IMR-90 (cell line): ENCODE results near the gene BCAS1. TPM values are rescaled to one million over a fixed set of nuclear protein-coding genes. Genes with fewer than 3 reads are reported as not detected.

ENCODE experiments used
- ATAC-seq: fragments of 200-7000 bp; cut with Tn5 transposase; 2 replicates; pipeline ENCODE4 v1.9.1; 2020; ENCODE audit warnings: low read depth, mild to moderate bottlenecking, moderate library complexity
- BruUV-seq: library from RNA; stranded (reverse); fragments of 400-500 nt; replicated peaks from 2 replicates; lab custom pipeline; 2021; lab: Mats Ljungman, UMichigan
- CTCF ChIA-PET: fragments of 300-600 bp; formaldehyde crosslinking; extraction: SDS; loops from one replicate; lab custom pipeline; 2021; ENCODE audit warnings: antibody characterized with exemption; lab: Yijun Ruan, JAX
- POLR2A ChIA-PET: fragments of 300-600 bp; sonication (Branson Sonifier 250); formaldehyde crosslinking; loops from one replicate; lab custom pipeline; 2022; ENCODE audit warnings: antibody characterized with exemption; ENCODE audit not compliant: unreplicated experiment; lab: Charles Lee
- DNase-seq: peaks from one replicate; pipeline ENCODE4 v3.0.0; 2013
- H2AFZ ChIP-seq: replicated peaks from 2 replicates; pipeline ENCODE3; 2013; ENCODE audit warnings: low read length, mild to moderate bottlenecking; ENCODE audit not compliant: poor library complexity
- H2AK5ac ChIP-seq: 2 replicates; pipeline ENCODE4 v1.6.1; 2013; ENCODE audit warnings: low read depth, low read length, inconsistent platforms
- H2AK9ac ChIP-seq: replicated peaks from 2 replicates; pipeline ENCODE3; 2013; ENCODE audit warnings: mild to moderate bottlenecking, low read depth, low read length, moderate library complexity; ENCODE audit not compliant: poor library complexity
- H2BK120ac ChIP-seq: 2 replicates; pipeline ENCODE4 v1.6.1; 2013; ENCODE audit warnings: low read depth, low read length, inconsistent platforms
- H2BK15ac ChIP-seq: 3 replicates; pipeline ENCODE4 v1.6.1; 2013; ENCODE audit warnings: low read depth, low read length, inconsistent platforms
- H2BK20ac ChIP-seq: 2 replicates; pipeline ENCODE4 v1.6.1; 2013; ENCODE audit warnings: low read depth, mild to moderate bottlenecking, inconsistent platforms, low read length, moderate library complexity
- H2BK5ac ChIP-seq: 2 replicates; pipeline ENCODE4 v1.6.1; 2013; ENCODE audit warnings: mild to moderate bottlenecking, low read depth, low read length, inconsistent platforms; ENCODE audit not compliant: poor library complexity, severe bottlenecking
- H3K14ac ChIP-seq: replicated peaks from 2 replicates; pipeline ENCODE4 v1.6.1; 2013; ENCODE audit warnings: low read depth, low read length, inconsistent platforms
- H3K18ac ChIP-seq: 2 replicates; pipeline ENCODE4 v1.6.1; 2013; ENCODE audit warnings: low read depth, low read length, control low read depth
- H3K23ac ChIP-seq: 2 replicates; pipeline ENCODE4 v1.6.1; 2013; ENCODE audit warnings: low read depth, low read length, inconsistent platforms
- H3K27ac ChIP-seq: 2 replicates; pipeline ENCODE4 v1.5.1; 2013; ENCODE audit warnings: mild to moderate bottlenecking, control low read depth, low read length; ENCODE audit not compliant: insufficient read depth
- H3K27me3 ChIP-seq: 2 replicates; pipeline ENCODE4 v1.6.1; 2013; ENCODE audit warnings: low read length; ENCODE audit not compliant: control insufficient read depth, insufficient read depth
- H3K36me3 ChIP-seq: 2 replicates; pipeline ENCODE4 v1.6.1; 2013; ENCODE audit warnings: low read length, mixed read lengths; ENCODE audit not compliant: control insufficient read depth, insufficient read depth
- H3K4ac ChIP-seq: 2 replicates; pipeline ENCODE4 v1.6.1; 2013; ENCODE audit warnings: low read depth, low read length, inconsistent platforms
- H3K4me1 ChIP-seq: 2 replicates; pipeline ENCODE4 v1.6.1; 2013; ENCODE audit warnings: low read length, mixed read lengths; ENCODE audit not compliant: control insufficient read depth, insufficient read depth
- H3K4me2 ChIP-seq: 2 replicates; pipeline ENCODE4 v1.6.1; 2013; ENCODE audit warnings: low read depth, mild to moderate bottlenecking, control low read depth, low read length, moderate library complexity
- H3K4me3 ChIP-seq: 2 replicates; pipeline ENCODE4 v1.5.1; 2013; ENCODE audit warnings: low read depth, mild to moderate bottlenecking, control low read depth, low read length, moderate library complexity; ENCODE audit not compliant: insufficient read depth
- H3K56ac ChIP-seq: 2 replicates; pipeline ENCODE4 v1.6.1; 2013; ENCODE audit warnings: low read length, inconsistent platforms; ENCODE audit not compliant: insufficient read depth; ENCODE audit errors: extremely low read depth
- H3K79me1 ChIP-seq, 2 experiments: 2 replicates each; pipeline ENCODE4 v1.6.1; 2013; ENCODE audit warnings: low read length in 2 of 2, inconsistent platforms in 1 of 2, low read depth in 1 of 2
- H3K9ac ChIP-seq: 2 replicates; pipeline ENCODE4 v1.6.1; 2013; ENCODE audit warnings: low read depth, low read length, control low read depth
- H3K9me1 ChIP-seq: 2 replicates; pipeline ENCODE4 v1.6.1; 2013; ENCODE audit warnings: low read length, inconsistent platforms; ENCODE audit not compliant: insufficient read depth
- H3K9me3 ChIP-seq: 2 replicates; pipeline ENCODE4 v1.6.1; 2013; ENCODE audit warnings: low read length; ENCODE audit not compliant: control insufficient read depth, insufficient read depth
- H4K20me1 ChIP-seq: 2 replicates; pipeline ENCODE4 v1.6.1; 2013; ENCODE audit warnings: low read length, inconsistent platforms; ENCODE audit not compliant: insufficient read depth
- H4K5ac ChIP-seq: 2 replicates; pipeline ENCODE4 v1.6.1; 2013; ENCODE audit warnings: mild to moderate bottlenecking, low read depth, low read length, control low read depth
- H4K8ac ChIP-seq, 2 experiments: 2 replicates each; pipeline ENCODE4 v1.6.1; 2013; ENCODE audit warnings: low read depth in 2 of 2, low read length in 2 of 2, control low read depth in 1 of 2, inconsistent platforms in 1 of 2
- H4K91ac ChIP-seq: 2 replicates; pipeline ENCODE4 v1.6.1; 2013; ENCODE audit warnings: low read depth, low read length, inconsistent platforms; ENCODE audit not compliant: insufficient read depth
- BHLHE40 ChIP-seq: fragments of 150-350 bp; IDR thresholded peaks from 2 replicates; pipeline ENCODE4 v1.6.1; 2016; ENCODE audit warnings: mild to moderate bottlenecking, low read depth, low read length
- CHD1 ChIP-seq: IDR thresholded peaks from 2 replicates; pipeline ENCODE4 v1.6.1; 2012; ENCODE audit warnings: low read depth, low read length, improper control_type of control experiment
- ELK1 ChIP-seq: fragments of 150-350 bp; IDR thresholded peaks from 2 replicates; pipeline ENCODE4 v1.6.1; 2016; ENCODE audit warnings: low read depth, mild to moderate bottlenecking, low read length, moderate library complexity, borderline replicate concordance
- FOS ChIP-seq: fragments of 150-350 bp; IDR thresholded peaks from 2 replicates; pipeline ENCODE4 v1.6.1; 2016; ENCODE audit warnings: low read depth, low read length
- MAZ ChIP-seq: IDR thresholded peaks from 2 replicates; pipeline ENCODE4 v1.6.1; 2012; ENCODE audit warnings: low read depth, mild to moderate bottlenecking, low read length, improper control_type of control experiment, moderate library complexity, borderline replicate concordance
- MXI1 ChIP-seq: IDR thresholded peaks from 2 replicates; pipeline ENCODE4 v1.6.1; 2012; ENCODE audit warnings: low read depth, mild to moderate bottlenecking, low read length, moderate library complexity, borderline replicate concordance
- NFE2L2 ChIP-seq: fragments of 150-350 bp; IDR thresholded peaks from 2 replicates; pipeline ENCODE4 v1.6.1; 2016; ENCODE audit warnings: low read depth, mild to moderate bottlenecking, low read length
- POLR2A ChIP-seq: IDR thresholded peaks from 2 replicates; pipeline ENCODE4 v1.6.1; 2012; ENCODE audit warnings: mild to moderate bottlenecking, low read depth, low read length
- RAD21 ChIP-seq: IDR thresholded peaks from 2 replicates; pipeline ENCODE4 v1.6.1; 2012; ENCODE audit warnings: low read length, improper control_type of control experiment
- RCOR1 ChIP-seq: IDR thresholded peaks from 2 replicates; pipeline ENCODE4 v1.6.1; 2012; ENCODE audit warnings: mild to moderate bottlenecking, low read length, improper control_type of control experiment; ENCODE audit not compliant: insufficient replicate concordance
- RFX5 ChIP-seq: IDR thresholded peaks from 2 replicates; pipeline ENCODE4 v1.8.0; 2012; ENCODE audit warnings: low read depth, mild to moderate bottlenecking, low read length, moderate library complexity
- SMC3 ChIP-seq: fragments of 150-350 bp; IDR thresholded peaks from 2 replicates; pipeline ENCODE4 v1.6.1; 2016; ENCODE audit warnings: low read depth, mild to moderate bottlenecking, antibody characterized with exemption, low read length, moderate library complexity
- dilution Hi-C: fragments of 300-500 bp; cut with HindIII; formaldehyde crosslinking; loops from one replicate; pipeline ENCODE4 v1.14.3; 2018; ENCODE audit warnings: low sequenced_read_pairs; ENCODE audit not compliant: unreplicated experiment
- in situ Hi-C: fragments of 300-500 bp; cut with MboI; formaldehyde crosslinking; loops from 3 replicates; pipeline ENCODE4 v1.14.3; 2019; ENCODE audit warnings: low sequenced_read_pairs, inconsistent platforms, mixed read lengths
- intact Hi-C: fragments of 100-400 bp; cut with micrococcal nuclease; formaldehyde crosslinking; loops from 2 replicates; pipeline ENCODE4 v1.10.0; 2022
- polyA plus RNA-seq, 3 experiments: library from polyadenylated mRNA; depleted of rRNA; stranded (reverse); fragments of >200 nt; gene quantifications; 2 replicates each; pipeline ENCODE4 v1.2.3, GENCODE V29; 2012; ENCODE audit warnings: low replicate concordance in 1 of 3
- total RNA-seq: library from RNA; depleted of rRNA; stranded (reverse); fragments of >200 nt; gene quantifications from 2 replicates; pipeline ENCODE4 v1.2.3, GENCODE V29; 2012

BCAS1 gene
- total and polyA plus RNA-seq, 2 of the 4 experiments (the other 2 are of a cell fraction), result under 0.01 TPM; not detected in 1

DNA sequence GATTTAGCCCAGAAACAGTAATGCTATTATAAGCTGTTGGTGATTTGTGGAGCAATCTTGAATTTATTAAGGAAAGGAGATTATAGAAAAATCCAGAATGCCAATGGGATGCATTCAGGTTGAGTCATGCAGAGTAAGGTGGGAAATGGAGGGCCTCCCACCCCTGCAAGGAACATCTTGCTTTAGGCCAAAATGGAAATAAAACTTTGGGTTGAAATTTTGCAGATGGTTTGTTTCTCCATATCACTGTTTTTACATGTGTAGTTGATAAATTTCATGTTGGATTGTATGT is 152.4 kb downstream of the BCAS1 start:
- Histone ChIP-seq H2AFZ (no peak overlapping the region), H3K9me3 (no peaks in the 10 kb centered on the region), H3K14ac (peak overlapping the region; percentile 81; the same call in 1 of the 2 replicates), H4K8ac (peak overlapping the region; percentile 88 to 98; a peak in 1 of 4 replicates), H3K4me1 (peaks cover 31% of the 10 kb centered on the region), H2BK15ac (peak overlapping the region; percentile 96; the same call in 2 of the 3 replicates), H2BK5ac (no peak overlapping the region), H3K27ac (no peak overlapping the region), H3K18ac (no peak overlapping the region; the same call in 1 of the 2 replicates), H3K9me1 (peaks cover 2% of the 10 kb centered on the region; the same call in 1 of the 2 replicates), H3K56ac (no peak overlapping the region), H3K4me3 (no peak overlapping the region), H2BK120ac (peak overlapping the region; percentile 92), H4K91ac (0 out of 2 replicates have a peak overlapping the region, but pooled peaks have one; percentile 92), H3K79me1 (peaks cover 0 to 10% of the 10 kb centered on the region in 2 experiments; a peak in 1 of 4 replicates), H3K4me2 (no peak overlapping the region), H3K27me3 (no peaks in the 10 kb centered on the region), H2AK5ac (no peak overlapping the region), H4K20me1 (no peaks in the 10 kb centered on the region), H3K9ac (no peak overlapping the region), H3K36me3 (no peaks in the 10 kb centered on the region), H2AK9ac (no peak overlapping the region), H3K23ac (peak overlapping the region; percentile 14; the same call in 1 of the 2 replicates), H4K5ac (peak overlapping the region; percentile 30; the same call in 1 of the 2 replicates), H3K4ac (peak overlapping the region; percentile 86; the same call in 1 of the 2 replicates), H2BK20ac (0 out of 2 replicates have a peak overlapping the region, but pooled peaks have one; percentile 81)
- ATAC-seq (no peak), DNase-seq (no peak)
- dilution Hi-C loops (no loop called here), in situ Hi-C loops (no loop called here), intact Hi-C loops (loop anchor here (5.0 kb wide), 2 partner anchors 166 to 261 kb away; no protein-coding TSS in a partner anchor)
- TF ChIP-seq RCOR1 (no peak), ELK1 (no peak), MXI1 (no peak), NFE2L2 (no peak), CHD1 (no peak), RAD21 (no peak), SMC3 (no peak), POLR2A (no peak), MAZ (no peak), BHLHE40 (no peak), FOS (no peak), RFX5 (no peak)
- ChIA-PET POLR2A (no interaction called here), CTCF (interaction anchor here (0.6 to 1.0 kb wide), 4 partner anchors 13 to 314 kb away, joined by 3 to 5 read pairs (median 4); no protein-coding TSS in a partner anchor)
- no TSS peak for BruUV-seq
